NCI-H2029 treated with DMSO at 0.1 percent for 48 hours (cell line): ENCODE data around the gene SRSF3.
"Not testable (repeated sequence)": the region's sequence is repeated elsewhere in the genome, so short reads cannot be mapped to it uniquely, and the experiment has no call there.

ENCODE experiments used
- DNase-seq: peaks from one replicate; lab custom pipeline; 2025; lab: John Stamatoyannopoulos, UW

SRSF3 gene

DNA sequence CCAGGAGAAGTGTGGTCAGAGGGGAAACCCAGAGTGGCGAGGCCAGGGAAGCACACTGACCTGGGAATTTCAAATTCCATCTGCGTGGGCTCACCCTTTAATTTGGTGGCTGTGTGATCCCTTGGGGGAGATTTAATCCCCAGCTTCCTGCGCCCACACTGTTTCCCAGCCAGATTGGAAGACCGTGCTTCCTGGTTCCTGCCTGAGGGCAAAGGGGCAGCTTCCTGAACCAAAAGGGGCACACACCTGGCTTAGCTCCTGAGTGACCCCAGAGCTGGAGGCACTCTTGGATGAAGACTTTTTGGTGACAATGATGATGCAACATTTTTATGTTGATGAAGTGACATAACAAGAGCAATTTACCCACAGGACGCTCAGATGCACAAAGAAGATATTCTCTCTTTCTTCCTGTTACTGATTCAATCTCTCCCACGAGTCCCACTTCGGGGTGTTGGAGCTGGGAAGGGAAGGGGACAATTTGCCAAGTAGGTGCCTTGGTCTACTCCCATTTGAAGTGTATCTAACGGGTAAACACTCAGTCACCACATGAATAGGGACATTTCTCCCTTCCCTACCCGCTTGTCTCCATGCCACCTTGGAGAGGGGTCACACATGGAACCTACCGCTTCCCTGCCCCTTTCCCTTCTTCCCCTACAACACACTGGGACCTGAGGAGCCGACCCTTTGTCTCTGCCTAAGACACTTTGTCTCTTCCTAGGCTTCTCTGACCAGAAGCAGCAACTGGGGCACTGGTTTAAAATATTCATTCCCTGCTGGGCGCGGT lies 55.7 kb downstream of the SRSF3 start:
- DNase-seq: no peak

DNA sequence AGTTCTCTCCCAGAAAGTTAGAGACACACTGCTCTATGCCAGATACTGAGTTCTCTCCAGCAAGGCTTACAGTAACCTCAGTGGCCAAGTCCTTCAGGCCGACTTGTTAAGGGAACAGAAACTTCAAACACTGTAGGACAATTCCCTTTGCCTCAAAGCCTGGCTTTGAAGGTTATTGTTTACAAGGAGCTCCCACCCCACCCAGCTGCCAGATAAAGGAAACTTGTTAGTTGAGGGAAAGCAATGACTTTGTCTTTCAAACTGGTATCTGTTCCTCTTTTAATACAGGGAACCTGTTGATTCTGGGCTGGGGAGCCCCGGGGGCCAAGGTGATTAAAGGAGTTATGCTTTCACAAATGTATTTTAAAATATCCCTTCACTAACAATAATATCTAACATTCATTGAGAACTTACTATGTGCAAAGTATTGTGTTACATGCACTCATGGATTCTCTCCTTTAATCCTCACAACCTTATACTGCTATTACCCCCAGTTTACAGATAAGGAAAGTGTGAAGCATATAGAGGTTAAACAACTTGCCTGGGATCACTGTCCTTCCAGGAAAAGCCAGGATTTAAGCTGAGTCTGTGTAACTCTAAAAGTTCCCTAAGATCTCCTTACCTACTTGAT lies 56.8 kb downstream of the SRSF3 start:
- DNase-seq: no peak

DNA sequence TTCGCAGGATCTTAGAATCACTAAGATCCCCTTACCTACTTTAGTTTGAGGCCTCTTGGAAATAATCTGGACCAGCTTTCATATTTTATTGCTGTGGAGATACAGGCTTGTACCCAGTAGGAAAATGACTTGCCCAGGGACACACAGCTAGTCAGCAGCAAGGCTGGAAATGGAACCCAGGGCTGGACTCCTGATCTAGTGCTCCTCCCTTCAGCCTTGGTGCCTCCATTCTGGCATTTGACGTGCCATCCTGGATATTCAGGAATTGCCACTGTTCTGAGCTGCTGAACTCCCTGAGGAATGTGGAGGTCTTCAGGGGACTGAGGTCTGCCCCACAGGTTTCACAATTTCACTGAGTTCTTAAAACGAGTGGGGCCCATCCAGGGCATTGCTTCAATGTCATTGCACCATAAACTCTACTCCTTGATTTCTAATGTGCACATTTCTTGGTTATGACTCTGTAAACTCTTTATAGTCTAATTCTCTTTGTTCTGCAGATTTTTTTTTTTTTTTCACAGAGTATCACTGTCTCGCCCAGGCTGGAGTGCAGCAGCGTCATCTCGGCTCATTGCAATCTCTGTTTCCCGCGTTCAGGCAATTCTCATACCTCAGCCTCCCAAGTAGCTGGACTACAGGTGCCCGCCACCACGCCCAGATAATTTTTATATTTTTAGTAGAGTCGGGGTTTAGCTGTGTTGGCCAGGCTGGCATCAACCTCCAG lies 57.7 kb downstream of the SRSF3 start:
- DNase-seq: no peak

DNA sequence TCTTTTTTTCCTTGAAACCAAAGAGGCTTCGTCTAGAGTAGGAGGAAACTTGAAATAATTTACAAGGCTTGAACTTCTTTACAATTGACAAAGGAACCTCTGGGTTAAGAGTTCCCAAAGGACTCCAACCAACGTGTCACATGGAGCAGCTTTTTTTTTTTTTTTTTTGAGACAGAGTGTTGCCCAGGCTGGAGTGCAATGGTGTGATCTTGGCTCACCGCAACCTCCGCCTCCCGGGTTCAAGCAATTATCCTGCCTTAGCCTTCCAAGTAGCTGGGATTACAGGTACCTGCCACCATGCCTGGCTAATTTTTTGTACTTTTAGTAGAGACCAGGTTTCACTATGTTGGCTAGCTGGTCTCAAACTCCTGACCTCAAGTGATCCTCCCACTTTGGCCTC lies 60.3 kb downstream of the SRSF3 start:
- not testable (repeated sequence) for DNase-seq
